Prostate gland (tissue), 2 donors: ENCODE data around the gene SETBP1.

Experiments used
- CTCF ChIP-seq, 4 experiments: fragments of 200-600 bp in 2 of 4; fragments of 450-650 bp in 2 of 4; sonication (generic) in 2 of 4; IDR thresholded peaks; 1 replicate in 3 of 4; 2 replicates in 1 of 4; pipeline ENCODE4 v1.5.1; 2016 to 2019; ENCODE audit warnings: antibody characterized with exemption in 4 of 4, mild to moderate bottlenecking in 2 of 4, moderate library complexity in 2 of 4
- POLR2A ChIP-seq: fragments of 450-650 bp; IDR thresholded peaks from one replicate; pipeline ENCODE4 v1.6.1; 2016; ENCODE audit warnings: antibody characterized with exemption, mild to moderate bottlenecking

DNA sequence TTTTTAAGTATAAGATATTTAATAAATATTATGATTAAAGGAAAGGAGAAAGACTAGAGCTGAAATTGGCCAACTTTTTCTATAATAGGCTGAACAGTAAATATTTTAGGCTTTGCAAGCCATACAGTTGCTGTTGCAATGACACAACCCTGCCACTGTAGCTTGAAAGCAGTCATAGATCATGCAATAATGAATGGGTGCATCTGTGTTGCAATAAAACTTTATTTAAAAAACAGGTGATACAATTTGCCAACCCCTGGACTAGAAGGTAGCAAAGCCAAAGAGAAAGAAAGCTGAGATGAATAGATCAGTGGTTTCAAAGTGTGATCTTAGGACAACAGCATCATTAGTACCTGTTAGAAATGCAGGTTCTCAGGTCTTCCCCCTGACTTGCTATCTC is 219.1 kb downstream of the SETBP1 start:
- no peak for TF ChIP-seq CTCF (IDR thresholded peaks at IDR 0.05)
- TF ChIP-seq POLR2A, result no peak
